Heart left ventricle (tissue), 13 donors: ENCODE measurements around the gene RIC8A.

ENCODE experiments used
- POLR2A ChIP-seq, 2 donors: fragments of 450-650 bp; IDR thresholded peaks; one replicate each; pipeline ENCODE4 v1.6.1; 2017; ENCODE audit warnings: antibody characterized with exemption in 2 of 2, mild to moderate bottlenecking in 2 of 2, moderate library complexity in 2 of 2
- TF ChIP-seq, protein P1 (sequence below), 12 donors: fragments of 200-600 bp; sonication (generic) in 4 of 12; IDR thresholded peaks; one replicate each; pipeline versions ENCODE4 v1.5.0 to v1.8.0; 2018 to 2022; ENCODE audit warnings: antibody characterized with exemption in 12 of 12, mild to moderate bottlenecking in 5 of 12
- donor health status: ischemic (EF 13 %, LVEDD 7.1; RV severe dilation, severe dysfunction).
- donor health status: DM: no; HTN: yes; CAD: no.
- donor health status: DM: no; HTN: no; CAD: no.
- donor health status: ischemic (EF 25% LVEDD 6.9; RV normal size, moderate dysfunction).
- donor health status: ischemic (EF 25% LVEDD 5.7; RV mildly dilated, moderate dysfunction).
- donor health status: ischemic (EF 35%, LVEDD 5.7; RV mildly dilated, moderate dysfunction).
- donor health status: nonischemic (EF 11% LVEDD 7.7; RV severe dilation, severe dysfunction).
- donor health status: DM: yes; HTN: yes; CAD: no.
- donor health status: PGD.
- donor health status: ischemic (EF 29% LVEDD 5.4; RV normal size, mild dysfunction).
- donor health status: nonischemic (EF 23%, LVEDD 6.1; RV moderate dilation, normal function).

DNA sequence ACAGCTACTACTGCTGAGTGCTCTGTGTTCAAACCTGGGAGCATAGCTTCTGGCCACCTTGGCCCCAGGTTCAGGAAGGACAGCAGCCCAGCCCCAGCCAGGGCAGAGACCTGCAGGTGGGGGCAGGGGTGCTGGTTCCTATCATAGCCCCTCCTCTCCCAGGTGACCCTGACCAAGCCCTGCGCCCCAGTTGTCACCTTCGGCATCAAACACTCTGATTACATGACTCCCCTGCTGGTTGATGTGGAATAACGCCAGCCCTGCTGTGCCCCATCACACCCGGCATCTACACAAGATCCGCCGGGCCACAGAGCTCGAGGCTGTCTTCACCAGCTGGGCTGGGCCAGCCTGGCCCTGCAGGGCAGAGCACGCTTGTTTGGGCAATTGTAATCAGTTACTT lies 7.7 kb upstream of the RIC8A start:
- TF ChIP-seq, protein P1, sequence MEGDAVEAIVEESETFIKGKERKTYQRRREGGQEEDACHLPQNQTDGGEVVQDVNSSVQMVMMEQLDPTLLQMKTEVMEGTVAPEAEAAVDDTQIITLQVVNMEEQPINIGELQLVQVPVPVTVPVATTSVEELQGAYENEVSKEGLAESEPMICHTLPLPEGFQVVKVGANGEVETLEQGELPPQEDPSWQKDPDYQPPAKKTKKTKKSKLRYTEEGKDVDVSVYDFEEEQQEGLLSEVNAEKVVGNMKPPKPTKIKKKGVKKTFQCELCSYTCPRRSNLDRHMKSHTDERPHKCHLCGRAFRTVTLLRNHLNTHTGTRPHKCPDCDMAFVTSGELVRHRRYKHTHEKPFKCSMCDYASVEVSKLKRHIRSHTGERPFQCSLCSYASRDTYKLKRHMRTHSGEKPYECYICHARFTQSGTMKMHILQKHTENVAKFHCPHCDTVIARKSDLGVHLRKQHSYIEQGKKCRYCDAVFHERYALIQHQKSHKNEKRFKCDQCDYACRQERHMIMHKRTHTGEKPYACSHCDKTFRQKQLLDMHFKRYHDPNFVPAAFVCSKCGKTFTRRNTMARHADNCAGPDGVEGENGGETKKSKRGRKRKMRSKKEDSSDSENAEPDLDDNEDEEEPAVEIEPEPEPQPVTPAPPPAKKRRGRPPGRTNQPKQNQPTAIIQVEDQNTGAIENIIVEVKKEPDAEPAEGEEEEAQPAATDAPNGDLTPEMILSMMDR (IDR thresholded peaks at IDR 0.05) = no peak
- no peak for TF ChIP-seq POLR2A (IDR thresholded peaks at IDR 0.05)
